ENCODE measurements around the gene CBX6. TPM values are rescaled to one million over a fixed set of nuclear protein-coding genes. Genes with fewer than 3 reads are reported as not detected.

The CBX6 gene
- total RNA-seq, 2 experiments from 2014 or later: 41.6 to 42.8 TPM

DNA sequence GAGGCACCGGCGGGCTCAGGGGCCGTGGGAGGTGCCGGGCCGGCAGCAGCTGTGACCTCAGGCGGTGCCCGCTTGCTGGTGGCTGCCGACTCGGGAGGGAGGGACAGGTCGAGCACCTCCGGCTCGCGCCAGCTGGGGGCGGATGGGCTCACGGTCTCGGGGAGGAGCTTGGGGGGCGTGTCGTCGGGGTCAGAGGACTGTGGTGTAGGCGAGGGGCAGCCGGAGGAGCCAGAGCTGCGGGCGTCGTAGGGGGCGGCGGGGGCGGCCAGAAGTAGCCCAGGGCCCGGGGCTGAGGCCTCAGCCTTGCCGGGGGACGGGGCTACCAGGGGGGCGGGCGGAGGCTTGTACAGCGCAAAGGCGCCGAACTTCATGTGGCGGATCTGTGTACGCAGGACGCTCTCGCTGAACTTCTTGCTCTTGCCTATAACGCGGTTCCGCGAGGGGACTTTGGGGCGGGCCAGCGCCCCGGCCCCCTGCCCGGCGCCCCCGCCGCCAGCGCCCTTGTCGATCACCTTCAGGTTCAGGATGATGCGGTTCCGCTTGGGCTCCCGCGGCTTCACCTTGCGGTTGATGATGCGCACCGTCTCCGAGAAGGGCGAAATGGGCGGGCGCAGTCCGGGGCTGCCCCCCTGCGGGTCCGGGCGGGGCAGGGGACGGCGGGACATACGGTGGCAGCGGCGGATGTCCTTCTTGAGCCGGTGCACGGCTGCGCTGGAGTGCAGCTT is 5.5 kb downstream of the CBX6 start:
- Histone ChIP-seq H3K4me3 (ENCODE audit: low read length) (no peak overlapping the region), H3K4me1 (ENCODE audit: insufficient read depth, low read length) (peaks cover 54% of the 10 kb centered on the region), H3K9me3 (ENCODE audit: control insufficient read depth in 1 of 2, insufficient read depth in 1 of 2, low read length in 2 of 2) (no peaks in the 10 kb centered on the region), H3K27me3 (ENCODE audit: control insufficient read depth in 1 of 2, insufficient read depth in 2 of 2, low read length in 2 of 2) (no peaks in the 10 kb centered on the region), H3K27ac (ENCODE audit: low read depth in 1 of 2, low read length in 2 of 2) (no peak overlapping the region), H3K36me3 (ENCODE audit: insufficient read depth, low read length) (peaks cover 36% of the 10 kb centered on the region)
- Mint-ChIP-seq H3K27me3 (no peaks in the 10 kb centered on the region), H3K4me1 (ENCODE audit: low read depth) (peaks cover 34% of the 10 kb centered on the region), H3K36me3 (ENCODE audit: low read depth) (peaks cover 29% of the 10 kb centered on the region), H3K9me3 (no peaks in the 10 kb centered on the region), H3K27ac (no peak overlapping the region), H3K4me3 (no peak overlapping the region)
- no peak for ATAC-seq (ENCODE audit: poor library complexity)
- POLR2A ChIA-PET: no interaction called here
- peak in 1 of 14 experiments; percentile 32 for DNase-seq
- CTCF ChIA-PET: no interaction called here
- TF ChIP-seq CTCF (IDR thresholded peaks at IDR 0.05): no peak
- intact Hi-C loops (cut with DNase I, micrococcal nuclease): loop anchor here in 1 of 2 experiments (5.0 kb wide), 1 partner anchor 61 kb away; no protein-coding TSS in a partner anchor

DNA sequence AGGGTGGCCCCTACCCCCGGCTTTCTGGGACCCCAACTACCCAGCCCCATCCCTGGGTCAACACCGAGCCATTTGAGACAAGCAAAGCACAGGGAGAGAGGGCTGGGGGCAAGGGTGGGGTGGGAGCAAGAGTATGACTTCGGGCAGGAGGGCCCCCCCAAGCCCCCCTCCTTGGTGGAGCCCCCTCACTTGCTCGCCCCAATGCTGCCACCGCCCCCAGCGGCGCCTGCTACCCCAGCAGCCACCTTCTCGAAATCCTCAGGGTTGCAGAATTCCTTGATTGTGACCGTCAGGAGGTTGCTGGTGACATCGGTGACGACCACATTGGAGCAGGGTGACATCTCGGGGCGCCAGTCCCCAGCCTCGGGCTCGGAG is 6.0 kb downstream of the CBX6 start:
- Mint-ChIP-seq H3K4me1 (ENCODE audit: low read depth) (peaks cover 32% of the 10 kb centered on the region), H3K27me3 (no peaks in the 10 kb centered on the region), H3K4me3 (no peak overlapping the region), H3K36me3 (ENCODE audit: low read depth) (peaks cover 29% of the 10 kb centered on the region), H3K27ac (no peak overlapping the region), H3K9me3 (no peaks in the 10 kb centered on the region)
- Histone ChIP-seq H3K4me1 (ENCODE audit: insufficient read depth, low read length) (peaks cover 49% of the 10 kb centered on the region), H3K9me3 (ENCODE audit: control insufficient read depth in 1 of 2, insufficient read depth in 1 of 2, low read length in 2 of 2) (no peaks in the 10 kb centered on the region), H3K4me3 (ENCODE audit: low read length) (no peak overlapping the region), H3K27ac (ENCODE audit: low read depth in 1 of 2, low read length in 2 of 2) (no peak overlapping the region), H3K36me3 (ENCODE audit: insufficient read depth, low read length) (peaks cover 36% of the 10 kb centered on the region), H3K27me3 (ENCODE audit: control insufficient read depth in 1 of 2, insufficient read depth in 2 of 2, low read length in 2 of 2) (no peaks in the 10 kb centered on the region)
- ChIA-PET CTCF (no interaction called here), POLR2A (no interaction called here)
- ATAC-seq (ENCODE audit: poor library complexity) (no peak), DNase-seq (peak in 1 of 14 experiments; percentile 21)
- intact Hi-C loops (cut with DNase I, micrococcal nuclease): loop anchor here in 1 of 2 experiments (5.0 kb wide), 1 partner anchor 61 kb away; no protein-coding TSS in a partner anchor
- TF ChIP-seq CTCF (IDR thresholded peaks at IDR 0.05): no peak

DNA sequence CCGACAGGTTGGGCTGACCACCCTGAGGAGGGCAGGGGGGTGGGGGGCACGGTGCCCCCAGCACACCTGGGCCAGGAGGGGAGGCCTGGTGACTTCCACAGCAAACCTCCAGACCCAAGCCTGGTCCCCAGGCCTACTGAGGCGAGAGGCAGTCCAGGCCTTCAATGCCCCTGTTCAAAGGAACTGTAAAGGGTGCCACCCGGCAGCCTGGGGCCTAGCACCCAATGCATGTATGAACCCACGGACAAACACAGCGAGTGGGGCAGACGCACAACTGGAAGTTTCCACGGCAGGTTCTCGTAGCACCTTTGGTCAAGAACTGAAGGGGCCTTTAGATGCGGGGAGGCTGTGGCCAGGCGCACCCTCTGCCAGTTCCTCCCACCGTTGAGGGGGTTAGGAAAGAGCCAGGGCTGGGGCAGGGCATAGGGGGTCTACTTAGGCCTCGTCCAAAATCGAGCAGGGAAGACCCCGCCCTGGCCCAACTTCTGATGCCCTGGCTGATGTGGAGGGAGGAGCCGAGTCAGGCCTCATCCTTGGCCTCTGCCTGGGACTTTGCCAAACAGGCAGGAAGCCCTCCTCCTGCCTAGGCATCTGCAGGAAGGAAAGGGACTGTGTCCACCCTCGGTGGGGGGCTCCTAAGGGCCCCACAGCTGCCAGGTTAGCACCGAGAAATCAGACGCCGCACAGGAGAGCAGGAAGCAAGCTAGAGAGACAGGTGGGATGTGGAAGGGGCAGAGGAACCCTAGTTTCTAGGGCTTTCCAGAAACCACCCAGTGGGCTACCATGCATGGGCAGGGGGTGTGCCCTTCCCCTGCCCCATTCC is 6.6 kb downstream of the CBX6 start:
- Mint-ChIP-seq H3K4me1 (ENCODE audit: low read depth) (peaks cover 26% of the 10 kb centered on the region), H3K9me3 (no peaks in the 10 kb centered on the region), H3K4me3 (no peak overlapping the region), H3K27me3 (no peaks in the 10 kb centered on the region), H3K36me3 (ENCODE audit: low read depth) (peaks cover 24% of the 10 kb centered on the region), H3K27ac (no peak overlapping the region)
- no peak overlapping the region for H3K4me3 ChIP-seq (ENCODE audit: low read length)
- H3K27ac ChIP-seq (ENCODE audit: low read depth in 1 of 2, low read length in 2 of 2): no peak overlapping the region
- ChIA-PET CTCF (no interaction called here), POLR2A (no interaction called here)
- H3K27me3 ChIP-seq (ENCODE audit: control insufficient read depth in 1 of 2, insufficient read depth in 2 of 2, low read length in 2 of 2): no peaks in the 10 kb centered on the region
- intact Hi-C loops (cut with DNase I, micrococcal nuclease): loop anchor here in 1 of 2 experiments (5.0 kb wide), 1 partner anchor 62 kb away; no protein-coding TSS in a partner anchor
- no peak for TF ChIP-seq CTCF (IDR thresholded peaks at IDR 0.05)
- peaks cover 36% of the 10 kb centered on the region for H3K36me3 ChIP-seq (ENCODE audit: insufficient read depth, low read length)
- DNase-seq (peak in 2 of 14 experiments; percentile 9 to 30), ATAC-seq (ENCODE audit: poor library complexity) (no peak)
- H3K4me1 ChIP-seq (ENCODE audit: insufficient read depth, low read length): peaks cover 43% of the 10 kb centered on the region
- H3K9me3 ChIP-seq (ENCODE audit: control insufficient read depth in 1 of 2, insufficient read depth in 1 of 2, low read length in 2 of 2): no peaks in the 10 kb centered on the region
